Activated T-cell treated with anti-CD3 and anti-CD28 coated beads, Interleukin-2, amount 50 U/mL, for 1 hour (primary cell): Measurements from ENCODE around the gene FCAR.
"Not testable (repeated sequence)": the region's sequence is repeated elsewhere in the genome, so short reads cannot be mapped to it uniquely, and the experiment has no call there.

ENCODE experiments used
- DNase-seq: peaks from one replicate; pipeline ENCODE4 v3.0.0-alpha.2; 2020

Gene FCAR

DNA sequence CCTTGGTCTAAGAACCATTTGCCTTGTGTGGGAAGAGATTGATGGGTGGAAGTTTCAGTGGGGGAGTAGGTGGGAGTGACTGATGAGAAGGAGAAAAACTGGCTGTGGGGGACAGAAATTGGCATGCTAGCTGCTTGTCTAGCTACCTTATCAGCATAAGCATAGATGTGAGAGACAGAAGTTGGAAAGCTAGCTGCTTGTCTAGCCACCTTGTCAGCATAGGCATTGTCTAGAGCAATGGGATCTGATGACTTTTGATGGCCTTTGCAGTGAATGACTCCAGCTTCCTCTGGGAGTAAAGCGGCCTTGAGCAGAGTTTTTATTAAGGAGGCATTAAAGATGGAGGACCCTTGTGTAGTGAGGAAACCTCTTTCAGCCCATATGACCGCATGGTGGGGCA lies 22.0 kb downstream of the FCAR start:
- DNase-seq, result no peak

DNA sequence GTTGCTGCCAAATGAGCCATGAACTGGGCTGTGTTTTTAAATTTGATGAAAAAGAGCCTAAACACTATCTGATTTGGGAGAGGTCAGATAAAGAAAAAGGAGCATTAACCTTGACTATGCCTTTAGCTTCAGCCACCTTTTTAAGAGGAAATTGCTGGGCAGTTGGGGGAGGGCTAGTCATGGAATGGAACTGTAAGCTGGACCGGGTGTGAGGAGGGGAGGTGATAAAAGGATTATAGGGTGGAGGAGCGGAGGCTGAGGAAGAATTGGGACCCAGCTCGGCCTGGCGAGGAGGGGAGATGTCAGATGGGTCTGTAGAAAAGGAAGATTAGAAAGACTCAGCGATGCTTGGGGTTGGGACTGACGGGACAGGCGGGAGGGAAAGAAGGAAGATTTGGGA lies 24.6 kb downstream of the FCAR start:
- DNase-seq, result not testable (repeated sequence)

DNA sequence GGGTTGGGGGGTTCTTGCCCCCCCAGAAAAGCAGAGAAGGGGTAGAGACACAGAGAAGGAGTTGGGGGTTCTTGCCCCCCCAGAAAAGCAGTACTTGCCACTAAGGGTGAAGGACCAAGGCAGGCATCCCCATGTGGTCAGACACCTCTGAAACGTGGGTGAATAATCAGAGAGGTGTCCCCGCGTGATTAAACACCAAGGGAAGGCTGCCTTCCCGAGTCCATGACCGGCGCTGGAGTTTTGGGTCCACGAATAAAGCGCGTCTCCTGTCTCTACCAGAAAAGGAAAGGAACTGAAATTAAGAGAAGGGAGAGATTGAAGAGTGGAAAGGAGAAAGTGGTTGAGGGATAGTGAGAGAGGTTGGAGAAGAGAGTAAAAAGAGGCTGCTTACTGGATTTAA lies 25.6 kb downstream of the FCAR start:
- not testable (repeated sequence) for DNase-seq

DNA sequence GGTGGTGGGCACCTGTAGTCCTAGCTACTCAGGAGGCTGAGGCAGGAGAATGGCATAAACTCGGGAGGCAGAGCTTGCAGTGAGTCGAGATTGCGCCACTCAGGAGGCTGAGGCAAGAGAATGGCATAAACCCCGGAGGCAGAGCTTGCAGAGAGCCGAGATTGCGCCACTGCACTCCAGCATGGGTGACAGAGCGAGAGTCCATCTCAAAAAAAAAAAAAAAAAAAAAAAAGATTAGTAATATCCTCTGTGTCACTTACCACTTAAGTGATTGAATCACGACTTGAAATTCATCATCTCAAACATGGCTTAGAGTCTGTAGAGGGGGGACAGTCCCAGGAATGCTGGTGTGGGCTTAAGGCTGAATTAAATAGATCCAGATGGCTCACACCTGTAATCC lies 27.1 kb downstream of the FCAR start:
- not testable (repeated sequence) for DNase-seq

DNA sequence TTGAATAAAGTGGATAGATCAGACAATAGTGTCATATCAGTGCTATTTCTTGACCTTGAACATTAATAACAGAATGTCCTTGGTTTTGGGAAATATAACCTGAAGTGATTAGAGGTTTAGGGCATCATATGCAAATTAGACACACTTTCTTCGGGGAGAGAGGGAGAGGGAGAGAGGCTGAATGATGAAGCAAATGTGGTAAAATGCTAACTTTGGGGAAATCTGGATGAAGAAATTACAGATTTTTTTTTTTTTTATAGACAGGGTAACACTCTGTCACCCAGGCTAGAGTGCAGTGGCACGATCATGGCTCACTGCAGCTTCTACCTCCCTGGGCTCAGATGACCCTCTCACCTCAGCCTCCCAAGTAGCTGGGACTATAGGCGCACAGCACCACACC lies 28.0 kb downstream of the FCAR start:
- no peak for DNase-seq

DNA sequence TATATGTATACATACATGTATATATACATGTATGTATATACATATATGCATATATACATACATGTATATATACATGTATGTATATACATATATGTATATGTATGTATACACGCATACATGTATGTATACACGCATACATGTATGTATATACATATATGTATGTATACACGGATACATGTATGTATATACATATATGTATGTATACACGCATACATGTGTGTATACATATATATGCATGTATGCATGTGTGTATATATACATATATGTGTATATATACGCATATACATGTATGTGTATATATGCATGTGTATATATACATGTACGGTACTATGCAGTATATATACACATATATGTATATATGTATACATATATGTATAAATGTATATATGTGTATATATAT lies 29.3 kb downstream of the FCAR start:
- DNase-seq, result no peak

DNA sequence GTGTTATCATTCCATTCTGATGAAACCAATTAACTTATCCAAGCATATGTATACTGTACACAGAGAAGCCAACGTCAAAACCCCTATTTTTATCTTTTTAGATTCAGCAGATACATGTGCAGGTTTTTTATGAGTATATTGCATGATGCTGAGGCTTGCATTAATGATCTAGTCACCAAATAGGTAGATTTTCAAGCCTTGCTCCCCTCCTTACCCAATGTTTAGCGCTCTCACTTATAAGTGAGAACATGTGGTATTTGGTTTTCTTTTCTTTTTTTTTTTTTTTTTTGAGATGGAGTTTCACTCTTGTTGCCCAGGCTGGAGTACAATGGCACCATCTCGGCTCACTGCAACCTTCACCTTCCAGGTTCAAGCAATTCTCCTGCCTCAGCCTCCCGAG lies 30.2 kb downstream of the FCAR start:
- not testable (repeated sequence) for DNase-seq

DNA sequence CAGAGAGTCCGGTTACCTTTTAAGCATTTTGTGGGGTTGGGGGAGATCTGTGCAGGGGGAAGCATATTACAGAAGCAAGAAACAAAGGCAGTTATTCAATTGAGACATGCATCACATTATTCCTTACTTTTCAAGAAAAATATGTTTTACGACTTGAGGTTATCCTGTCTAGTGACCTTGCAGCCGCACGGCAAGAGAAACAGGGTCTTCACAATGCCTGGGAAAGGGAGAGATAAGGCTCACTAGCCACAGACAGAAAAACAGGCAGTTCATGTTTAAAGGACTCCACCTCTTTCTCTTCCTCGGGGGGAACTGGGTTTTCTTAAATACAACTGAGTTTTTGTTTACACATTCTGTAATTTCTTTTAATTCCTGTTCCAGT lies 31.4 kb downstream of the FCAR start:
- no peak for DNase-seq

DNA sequence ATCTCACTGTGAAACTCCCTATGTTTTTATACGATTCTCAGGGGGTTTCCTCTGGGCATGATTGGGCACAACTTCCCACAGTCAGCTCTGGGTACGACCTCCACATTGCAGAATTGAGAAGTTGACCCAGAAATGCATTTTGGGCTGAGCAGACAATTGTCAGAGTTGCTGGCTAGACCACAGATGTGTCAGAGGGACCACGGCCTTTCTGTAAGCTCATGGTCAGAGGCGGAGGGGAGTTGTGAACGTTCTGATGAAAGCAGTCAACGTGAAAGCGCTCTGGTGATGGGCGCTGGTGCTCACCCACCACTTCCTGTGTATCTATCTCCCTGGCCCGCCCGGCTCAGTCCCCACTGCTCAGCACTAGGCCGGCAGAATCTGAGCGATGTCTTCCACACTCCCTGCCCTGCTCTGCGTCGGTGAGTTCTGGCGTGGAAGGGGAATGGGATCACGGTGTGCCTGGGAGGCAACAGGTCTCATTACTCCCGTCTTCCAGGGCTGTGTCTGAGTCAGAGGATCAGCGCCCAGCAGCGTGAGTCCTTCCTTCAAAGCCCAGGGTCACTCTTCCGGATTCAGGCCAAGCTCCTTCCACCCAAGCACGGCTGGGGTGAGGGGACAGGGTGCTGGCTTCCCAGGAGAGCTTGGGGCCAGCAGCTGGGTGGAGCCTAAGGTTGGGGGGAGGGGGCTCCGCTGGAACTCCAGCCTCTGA lies 31.9 kb downstream of the FCAR start, which contains the start of gene NCR1:
TSS of gene NCR1 (plus strand) at position 346 of the 709 bp plus-strand sequence. CDS start at position 386, 40 bp downstream.
- DNase-seq, result no peak

DNA sequence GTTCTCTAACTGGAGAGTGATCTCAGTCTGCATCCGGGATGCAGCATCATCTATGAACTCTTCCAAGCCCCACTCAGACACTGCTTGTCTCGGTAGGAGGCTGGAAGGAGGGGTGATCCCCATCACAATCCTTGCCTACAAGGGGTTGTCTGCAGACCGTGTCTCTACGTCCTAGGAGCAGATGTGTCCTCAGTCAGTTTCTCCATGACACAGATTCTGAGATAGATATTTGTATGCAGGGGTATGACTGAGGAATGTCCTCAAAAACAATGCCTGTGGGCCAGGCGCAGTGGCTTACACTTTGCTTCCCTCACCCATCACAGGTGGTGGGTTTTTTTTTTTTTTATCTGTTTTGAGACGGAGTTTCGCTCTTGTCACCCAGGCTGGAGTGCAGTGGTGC lies 32.8 kb downstream of the FCAR start:
- no peak for DNase-seq

DNA sequence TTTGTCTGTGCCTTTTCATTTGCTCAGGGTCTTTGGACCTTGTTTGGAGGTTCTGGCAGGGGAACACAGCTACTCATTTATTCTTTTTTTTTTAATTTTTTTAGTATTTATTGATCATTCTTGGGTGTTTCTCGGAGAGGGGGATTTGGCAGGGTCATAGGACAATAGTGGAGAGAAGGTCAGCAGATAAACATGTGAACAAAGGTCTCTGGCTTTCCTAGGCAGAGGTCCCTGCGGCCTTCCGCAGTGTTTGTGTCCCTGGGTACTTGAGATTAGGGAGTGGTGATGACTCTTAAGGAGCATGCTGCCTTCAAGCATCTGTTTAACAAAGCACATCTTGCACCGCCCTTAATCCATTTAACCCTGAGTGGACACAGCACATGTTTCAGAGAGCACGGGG lies 33.9 kb downstream of the FCAR start:
- not testable (repeated sequence) for DNase-seq

DNA sequence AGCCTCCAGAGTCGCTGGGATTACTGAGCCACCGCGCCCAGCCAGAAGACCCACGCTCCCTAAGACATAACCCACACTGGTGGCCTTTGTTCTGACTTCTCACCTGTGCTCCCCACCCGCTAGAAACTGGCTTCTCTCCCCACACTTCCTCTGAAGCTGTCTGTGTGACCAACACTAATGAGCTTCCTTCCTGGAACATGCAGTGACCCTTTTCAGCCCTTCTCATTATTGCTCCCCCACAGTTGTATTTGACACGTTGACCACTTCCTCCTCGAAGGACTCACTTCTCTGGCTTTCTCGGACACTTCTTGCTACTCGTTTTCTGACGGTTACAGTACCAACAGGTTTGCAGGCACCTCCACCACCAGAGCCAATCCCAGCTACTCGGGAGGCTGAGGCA lies 42.8 kb downstream of the FCAR start:
- DNase-seq, result no peak

DNA sequence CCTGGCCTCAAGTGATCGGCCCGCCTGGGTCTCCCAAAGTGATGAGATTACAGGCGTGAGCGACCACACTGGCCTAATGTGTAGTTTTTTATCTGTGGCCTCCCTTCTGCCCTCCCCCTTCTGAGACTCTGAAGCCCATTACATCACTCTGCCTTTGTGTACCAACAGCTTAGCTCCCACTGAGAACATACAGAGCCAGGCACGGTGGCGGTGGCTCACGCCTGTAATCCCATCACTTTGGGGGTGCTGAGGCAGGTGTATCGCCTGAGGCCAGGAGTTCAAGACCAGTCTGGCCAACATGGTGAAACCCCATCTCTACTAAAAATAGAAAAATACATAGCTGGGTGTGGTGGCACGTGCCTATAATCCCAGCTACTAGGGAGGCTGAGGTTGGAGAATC lies 44.5 kb downstream of the FCAR start:
- no peak for DNase-seq

DNA sequence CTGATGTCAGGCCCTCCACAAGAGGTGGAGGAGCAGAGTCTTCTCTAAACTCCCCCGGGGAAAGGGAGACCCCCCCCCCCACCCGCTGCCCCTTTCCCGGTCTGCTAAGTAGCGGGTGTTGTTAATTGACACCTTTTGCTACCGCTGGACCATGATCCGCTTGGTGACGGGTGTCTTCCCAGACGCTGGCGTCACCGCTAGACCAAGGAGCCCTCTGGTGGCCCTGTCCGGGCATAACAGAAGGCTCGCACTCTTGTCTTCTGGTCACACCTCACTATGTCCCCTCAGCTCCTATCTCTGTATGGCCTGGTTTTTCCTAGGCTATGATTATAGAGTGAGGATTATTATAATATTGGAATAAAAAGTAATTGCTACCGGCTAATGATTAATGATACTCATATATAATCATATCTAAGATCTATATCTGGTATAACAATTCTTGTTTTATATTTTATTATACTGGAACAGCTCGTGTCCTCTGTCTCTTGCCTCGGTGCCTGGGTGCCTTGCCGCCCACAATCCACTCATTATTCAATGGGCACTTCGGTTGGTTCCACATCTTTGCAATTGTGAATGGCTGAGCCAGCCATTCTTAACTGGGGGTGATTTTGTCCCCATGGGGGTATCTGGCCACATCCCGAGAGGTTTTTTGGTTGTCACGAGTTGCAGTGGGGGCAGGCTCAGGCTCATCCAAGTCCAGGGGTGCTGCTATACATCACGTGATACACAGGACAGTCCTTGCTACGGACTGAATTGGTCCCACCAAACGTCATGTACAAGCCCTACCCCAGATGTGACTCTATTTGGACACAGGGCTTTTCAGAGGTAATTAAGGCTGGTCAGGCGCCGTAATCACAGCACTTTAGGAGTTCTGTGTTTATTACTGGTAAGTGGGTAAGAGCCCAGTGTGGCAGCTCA lies 45.9 kb downstream of the FCAR start:
- DNase-seq, result not testable (repeated sequence)

DNA sequence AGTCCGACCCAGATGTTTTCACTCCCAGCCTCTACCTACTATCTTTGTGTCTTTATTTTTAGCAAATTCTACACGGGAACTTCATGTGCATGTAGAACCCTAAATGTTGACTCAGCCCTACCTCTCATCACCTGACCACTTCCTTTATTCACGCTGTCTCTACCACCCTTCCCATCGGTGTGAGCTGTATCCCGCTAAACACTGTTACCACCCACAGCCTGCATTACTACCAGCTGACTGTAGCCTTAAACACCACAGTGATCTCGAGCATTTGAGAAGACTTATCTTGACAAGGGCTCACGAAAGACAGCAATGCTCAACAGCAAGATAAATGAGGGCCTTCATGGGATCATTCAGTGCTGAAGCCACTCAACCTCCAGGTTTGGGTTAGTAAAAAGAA lies 47.0 kb downstream of the FCAR start:
- no peak for DNase-seq

DNA sequence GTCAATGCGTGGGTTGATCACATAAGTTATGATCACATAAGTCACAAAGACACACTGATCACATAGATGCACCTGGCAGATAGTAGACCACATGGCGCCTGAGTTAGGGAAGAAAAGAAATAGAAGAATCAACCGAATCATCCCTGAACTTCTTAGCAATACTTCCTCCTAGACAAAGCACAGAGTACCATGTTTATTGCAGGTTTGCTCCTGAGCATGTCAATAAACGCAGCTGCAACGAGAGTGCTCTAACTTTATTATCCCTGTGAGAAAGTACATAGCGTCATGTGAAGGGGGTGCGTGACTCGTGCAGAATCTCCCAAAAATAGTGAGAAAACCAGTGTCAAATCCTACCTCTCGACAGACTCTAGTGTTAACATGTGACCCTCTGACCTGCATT lies 49.2 kb downstream of the FCAR start:
- no peak for DNase-seq

DNA sequence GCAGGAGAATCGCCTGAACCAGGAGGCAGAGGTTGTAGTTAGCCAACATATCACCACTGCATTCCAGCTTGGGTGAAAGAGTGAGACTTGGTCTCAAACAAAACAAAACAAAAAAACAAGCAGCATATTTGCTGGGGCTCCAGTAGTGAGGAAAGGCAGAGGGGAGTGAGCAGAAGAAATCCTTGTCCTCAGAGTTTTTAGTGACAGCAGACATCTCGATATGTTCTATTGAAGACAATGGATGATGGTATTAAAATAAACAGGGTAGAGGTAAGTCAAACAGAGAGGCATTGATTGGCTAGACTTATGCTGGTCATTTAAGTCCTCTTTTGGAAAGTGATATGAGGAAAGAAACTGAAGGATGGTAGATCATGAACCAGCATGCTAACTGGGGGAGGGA lies 54.3 kb downstream of the FCAR start:
- no peak for DNase-seq

DNA sequence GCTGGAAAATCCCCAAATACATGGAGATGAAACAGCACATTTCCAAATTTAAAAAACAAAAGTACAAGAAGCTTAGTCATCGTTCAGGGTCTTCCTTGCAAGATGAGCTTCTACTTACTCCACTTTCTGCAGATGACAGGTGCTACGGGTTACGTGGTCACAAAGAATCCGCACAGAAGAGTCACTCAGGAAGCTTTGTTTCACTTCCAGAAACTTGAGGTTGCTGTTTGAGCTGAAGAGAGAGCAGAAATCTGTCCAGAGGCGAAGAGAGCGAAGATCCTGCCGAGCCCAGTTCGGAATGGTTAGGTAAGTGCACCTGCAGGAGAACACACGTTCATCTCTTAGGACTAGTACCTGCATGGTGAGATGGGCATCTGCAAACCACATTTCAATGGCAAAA lies 63.9 kb downstream of the FCAR start:
- DNase-seq, result no peak

DNA sequence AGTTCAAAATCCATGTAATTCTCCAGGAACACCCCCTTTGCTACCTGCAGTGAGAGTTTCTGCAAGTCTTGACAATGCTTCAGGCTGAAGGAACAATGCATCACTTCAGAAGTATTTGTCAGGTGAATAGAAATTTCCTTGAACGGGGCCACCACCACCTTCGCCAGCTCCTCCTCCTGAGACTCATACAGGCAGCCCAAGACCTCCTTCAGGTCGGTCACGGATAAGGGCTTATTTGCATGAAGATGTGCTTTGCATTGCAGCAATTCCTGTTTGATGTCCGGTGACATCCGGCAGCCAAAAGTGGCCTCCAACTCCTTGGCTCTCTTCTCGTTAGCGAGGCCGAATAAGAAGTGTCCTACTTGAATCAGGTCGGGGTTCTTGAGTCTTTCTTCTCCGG lies 64.9 kb downstream of the FCAR start:
- no peak for DNase-seq

DNA sequence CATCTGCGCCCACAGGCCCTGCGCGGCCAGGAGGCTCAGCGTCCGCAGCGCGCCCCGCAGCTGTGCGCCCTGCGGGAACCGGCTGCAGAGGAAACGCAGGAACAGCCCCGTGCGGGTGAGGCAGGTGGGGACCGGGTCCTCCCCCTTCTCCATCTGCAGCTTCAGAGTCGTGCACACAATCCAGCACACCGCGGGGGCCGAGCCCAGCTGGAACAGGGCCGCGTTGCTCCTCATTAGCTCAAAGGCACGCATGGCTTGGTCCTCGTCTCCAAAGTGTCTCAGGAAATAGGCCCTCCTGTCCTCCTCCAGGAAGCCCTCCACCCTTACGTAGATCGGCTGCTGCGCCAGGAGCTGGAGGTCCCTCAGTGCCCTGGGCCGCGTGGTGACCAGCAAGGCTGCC lies 65.5 kb downstream of the FCAR start:
- DNase-seq, result not testable (repeated sequence)
